ENCODE measurements around the gene NPEPL1. TPM values are rescaled to one million over a fixed set of nuclear protein-coding genes. Genes with fewer than 3 reads are reported as not detected.
A peak's percentile ranks its signal among the peaks of the same experiment; 100 is the strongest.

NPEPL1 gene
- polyA plus RNA-seq, 1 donor from 2014 or later = 6.9 TPM

GRCh38 chr20:58698741-58699622 is 6.4 kb downstream of the NPEPL1 start:
- Mint-ChIP-seq H3K36me3 (peaks cover 9% of the 10 kb centered on the region), H3K4me1 (peaks cover 0 to 2% (median 0%) of the 10 kb centered on the region in 3 donors), H3K27ac (no peak overlapping the region), H3K9me3 (no peaks in the 10 kb centered on the region), H3K27me3 (no peaks in the 10 kb centered on the region), H3K4me3 (no peak overlapping the region)

- Mint-ChIP-seq H3K4me1 (peaks cover 0 to 2% (median 0%) of the 10 kb centered on the region in 3 donors), H3K9me3 (no peaks in the 10 kb centered on the region), H3K27ac (no peak overlapping the region), H3K27me3 (no peaks in the 10 kb centered on the region), H3K4me3 (no peak overlapping the region), H3K36me3 (peaks cover 11% of the 10 kb centered on the region)
These were observed 7.1 kb downstream of the NPEPL1 start for GRCh38 chr20:58699623-58700107.

GRCh38 chr20:58700121-58700821 is 7.7 kb downstream of the NPEPL1 start:
- peaks cover 11% of the 10 kb centered on the region for H3K36me3 Mint-ChIP-seq
- no peak overlapping the region for H3K27ac Mint-ChIP-seq
- peak overlapping the region in 1 of 4 donors; percentile 39 for H3K4me3 Mint-ChIP-seq

GRCh38 chr20:58700823-58701222 is 8.2 kb downstream of the NPEPL1 start:
- Mint-ChIP-seq H3K27me3 (no peaks in the 10 kb centered on the region), H3K9me3 (no peaks in the 10 kb centered on the region), H3K27ac (no peak overlapping the region), H3K4me3 (no peak overlapping the region), H3K36me3 (peaks cover 11% of the 10 kb centered on the region), H3K4me1 (peaks cover 0 to 2% (median 0%) of the 10 kb centered on the region in 3 donors)

More at GRCh38 chr20:58700121-58700821, 7.7 kb downstream of the NPEPL1 start:
- Mint-ChIP-seq H3K9me3 (no peaks in the 10 kb centered on the region), H3K4me1 (peaks cover 0 to 2% (median 0%) of the 10 kb centered on the region in 3 donors), H3K27me3 (no peaks in the 10 kb centered on the region)

GRCh38 chr20:58701431-58702160 is 9.0 kb downstream of the NPEPL1 start:
- Mint-ChIP-seq H3K27me3 (no peaks in the 10 kb centered on the region), H3K27ac (no peak overlapping the region)

GRCh38 chr20:58702161-58702510 is 9.5 kb downstream of the NPEPL1 start:
- Mint-ChIP-seq H3K27ac (no peak overlapping the region), H3K4me1 (peaks cover 0 to 2% (median 0%) of the 10 kb centered on the region in 3 donors), H3K4me3 (no peak overlapping the region), H3K27me3 (no peaks in the 10 kb centered on the region), H3K9me3 (no peaks in the 10 kb centered on the region), H3K36me3 (peaks cover 11% of the 10 kb centered on the region)

More at GRCh38 chr20:58701431-58702160, 9.0 kb downstream of the NPEPL1 start:
- Mint-ChIP-seq H3K4me1 (peaks cover 0 to 2% (median 0%) of the 10 kb centered on the region in 3 donors), H3K4me3 (no peak overlapping the region), H3K36me3 (peaks cover 11% of the 10 kb centered on the region), H3K9me3 (no peaks in the 10 kb centered on the region)

GRCh38 chr20:58702859-58703648 is 10.5 kb downstream of the NPEPL1 start:
- peaks cover 10% of the 10 kb centered on the region for H3K36me3 Mint-ChIP-seq
- H3K27me3 Mint-ChIP-seq = no peaks in the 10 kb centered on the region
- no peak overlapping the region for H3K27ac Mint-ChIP-seq
- no peak overlapping the region for H3K4me3 Mint-ChIP-seq
- H3K4me1 Mint-ChIP-seq = peaks cover 0 to 2% (median 0%) of the 10 kb centered on the region in 3 donors
- H3K9me3 Mint-ChIP-seq = no peaks in the 10 kb centered on the region

- no peaks in the 10 kb centered on the region for H3K27me3 Mint-ChIP-seq
- no peak overlapping the region for H3K4me3 Mint-ChIP-seq
- peaks cover 0 to 2% (median 0%) of the 10 kb centered on the region in 3 donors for H3K4me1 Mint-ChIP-seq
- peaks cover 7% of the 10 kb centered on the region for H3K36me3 Mint-ChIP-seq
- H3K9me3 Mint-ChIP-seq = no peaks in the 10 kb centered on the region
- no peak overlapping the region for H3K27ac Mint-ChIP-seq
These were observed 11.3 kb downstream of the NPEPL1 start for GRCh38 chr20:58703765-58704371.

GRCh38 chr20:58705208-58705926 is 12.8 kb downstream of the NPEPL1 start:
- Mint-ChIP-seq H3K27me3 (no peaks in the 10 kb centered on the region), H3K4me1 (peaks cover 0 to under 1% (median 0%) of the 10 kb centered on the region in 3 donors), H3K27ac (no peak overlapping the region), H3K36me3 (peaks cover 7% of the 10 kb centered on the region), H3K4me3 (no peak overlapping the region), H3K9me3 (no peaks in the 10 kb centered on the region)

GRCh38 chr20:58706150-58706892 is 13.7 kb downstream of the NPEPL1 start:
- Mint-ChIP-seq H3K27me3 (no peaks in the 10 kb centered on the region), H3K27ac (no peak overlapping the region), H3K36me3 (peaks cover 7% of the 10 kb centered on the region), H3K4me1 (no peaks in the 10 kb centered on the region), H3K4me3 (no peak overlapping the region), H3K9me3 (no peaks in the 10 kb centered on the region)

GRCh38 chr20:58706975-58707681 is 14.5 kb downstream of the NPEPL1 start:
- no peaks in the 10 kb centered on the region for H3K27me3 Mint-ChIP-seq
- no peaks in the 10 kb centered on the region for H3K9me3 Mint-ChIP-seq
- peaks cover 7% of the 10 kb centered on the region for H3K36me3 Mint-ChIP-seq
- H3K4me1 Mint-ChIP-seq = no peaks in the 10 kb centered on the region
- no peak overlapping the region for H3K4me3 Mint-ChIP-seq
- no peak overlapping the region for H3K27ac Mint-ChIP-seq

- Mint-ChIP-seq H3K9me3 (no peaks in the 10 kb centered on the region), H3K4me3 (no peak overlapping the region), H3K27ac (no peak overlapping the region), H3K27me3 (no peaks in the 10 kb centered on the region), H3K4me1 (no peaks in the 10 kb centered on the region), H3K36me3 (peaks cover 3% of the 10 kb centered on the region)
These were observed 15.2 kb downstream of the NPEPL1 start for GRCh38 chr20:58707770-58708169.
